GM12864 (cell line): ENCODE measurements around the gene ASMTL.
"Not testable (repeated sequence)": the region's sequence is repeated elsewhere in the genome, so short reads cannot be mapped to it uniquely, and the experiment has no call there.

Source experiments
- DNase-seq: peaks from one replicate; pipeline ENCODE4 v3.0.0-alpha.2; 2011; ENCODE audit warnings: low read depth
- H3K4me3 ChIP-seq: 2 replicates; pipeline ENCODE4 v1.5.1; 2011; ENCODE audit warnings: mild to moderate bottlenecking, low read depth, low read length, control low read depth
- TF ChIP-seq, protein P1 (sequence below): IDR thresholded peaks from 2 replicates; pipeline ENCODE4 v1.5.1; 2011; ENCODE audit warnings: low read depth, mild to moderate bottlenecking, moderate library complexity, low read length, control low read depth, inconsistent platforms; ENCODE audit errors: missing control alignments

The ASMTL gene

DNA sequence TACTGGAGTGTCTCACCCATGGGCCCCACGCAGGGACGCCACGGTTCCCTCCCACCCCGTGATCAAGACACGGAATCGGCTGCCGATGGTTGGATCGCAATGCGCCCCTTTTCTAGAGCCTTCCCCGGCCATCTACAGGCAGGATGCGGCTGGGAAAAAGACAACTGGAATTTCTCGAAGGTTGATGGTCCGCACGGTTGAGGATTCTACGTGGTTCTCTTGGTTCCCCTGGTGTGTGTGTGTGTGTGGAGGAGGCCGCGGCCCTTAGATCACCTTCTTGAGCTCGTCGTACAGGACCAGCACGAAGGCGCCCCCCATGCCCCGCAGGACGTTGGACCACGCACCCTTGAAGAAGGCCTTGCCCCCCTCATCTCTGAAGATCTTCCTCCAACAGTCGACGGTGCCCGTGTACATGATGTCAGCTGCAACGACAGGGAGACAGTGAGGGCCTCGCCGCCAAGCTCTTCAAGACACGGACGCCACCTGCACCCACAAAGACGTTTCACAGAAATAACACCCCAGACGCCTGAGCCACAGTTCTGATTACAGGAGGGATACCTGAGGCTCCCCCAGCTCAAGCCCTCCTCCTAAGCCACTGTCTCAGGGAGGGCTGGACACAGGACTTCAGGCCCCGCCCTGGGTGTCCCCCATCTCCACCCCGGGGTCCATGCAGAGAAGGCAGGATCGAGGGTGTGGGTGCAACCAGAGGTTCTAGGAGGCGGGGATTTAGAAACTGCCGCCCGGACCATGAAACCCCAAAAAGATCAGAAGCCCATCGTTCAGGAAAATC is 66.2 kb downstream of the ASMTL start:
- TF ChIP-seq, protein P1, sequence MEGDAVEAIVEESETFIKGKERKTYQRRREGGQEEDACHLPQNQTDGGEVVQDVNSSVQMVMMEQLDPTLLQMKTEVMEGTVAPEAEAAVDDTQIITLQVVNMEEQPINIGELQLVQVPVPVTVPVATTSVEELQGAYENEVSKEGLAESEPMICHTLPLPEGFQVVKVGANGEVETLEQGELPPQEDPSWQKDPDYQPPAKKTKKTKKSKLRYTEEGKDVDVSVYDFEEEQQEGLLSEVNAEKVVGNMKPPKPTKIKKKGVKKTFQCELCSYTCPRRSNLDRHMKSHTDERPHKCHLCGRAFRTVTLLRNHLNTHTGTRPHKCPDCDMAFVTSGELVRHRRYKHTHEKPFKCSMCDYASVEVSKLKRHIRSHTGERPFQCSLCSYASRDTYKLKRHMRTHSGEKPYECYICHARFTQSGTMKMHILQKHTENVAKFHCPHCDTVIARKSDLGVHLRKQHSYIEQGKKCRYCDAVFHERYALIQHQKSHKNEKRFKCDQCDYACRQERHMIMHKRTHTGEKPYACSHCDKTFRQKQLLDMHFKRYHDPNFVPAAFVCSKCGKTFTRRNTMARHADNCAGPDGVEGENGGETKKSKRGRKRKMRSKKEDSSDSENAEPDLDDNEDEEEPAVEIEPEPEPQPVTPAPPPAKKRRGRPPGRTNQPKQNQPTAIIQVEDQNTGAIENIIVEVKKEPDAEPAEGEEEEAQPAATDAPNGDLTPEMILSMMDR, result no peak
- no peak for DNase-seq
- no peak overlapping the region for H3K4me3 ChIP-seq

GRCh38 chrX:1385253-1386223 is 67.2 kb downstream of the ASMTL start:
- TF ChIP-seq, protein P1, result no peak
- no peak for DNase-seq
- H3K4me3 ChIP-seq, result no peak overlapping the region

DNA sequence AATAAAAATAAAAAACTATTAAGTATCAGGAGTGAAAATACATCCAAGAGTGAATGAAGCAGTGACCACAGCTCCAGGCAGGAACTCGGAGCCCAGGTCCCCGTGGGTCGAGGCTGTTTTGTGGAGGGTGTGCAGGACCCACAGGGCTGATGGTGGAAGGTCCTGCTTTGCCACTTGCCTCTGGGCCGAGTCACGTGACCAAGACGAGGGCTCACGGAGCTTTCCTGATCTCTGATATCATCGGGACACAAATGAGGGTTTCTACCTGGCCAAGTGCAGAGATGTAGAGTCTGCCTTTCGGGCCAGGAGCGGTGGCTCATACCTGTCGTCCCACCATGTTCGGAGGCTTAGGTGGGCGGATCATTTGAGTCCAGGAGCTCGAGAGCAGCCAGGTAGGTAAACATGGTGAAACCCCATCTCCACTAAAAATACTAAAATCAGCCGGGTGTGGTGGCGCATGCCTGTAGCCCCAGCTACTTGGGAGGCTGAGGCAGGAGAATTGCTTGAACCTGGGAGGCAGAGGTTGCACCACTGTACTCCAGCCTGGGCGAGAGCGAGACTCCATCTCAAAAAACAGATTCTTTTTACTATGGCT is 68.0 kb downstream of the ASMTL start:
- TF ChIP-seq, protein P1, result no peak
- H3K4me3 ChIP-seq, result no peak overlapping the region
- no peak for DNase-seq

GRCh38 chrX:1380672-1381233 is 72.0 kb downstream of the ASMTL start:
- no peak for DNase-seq
- TF ChIP-seq, protein P1, result no peak
- H3K4me3 ChIP-seq, result no peak overlapping the region

DNA sequence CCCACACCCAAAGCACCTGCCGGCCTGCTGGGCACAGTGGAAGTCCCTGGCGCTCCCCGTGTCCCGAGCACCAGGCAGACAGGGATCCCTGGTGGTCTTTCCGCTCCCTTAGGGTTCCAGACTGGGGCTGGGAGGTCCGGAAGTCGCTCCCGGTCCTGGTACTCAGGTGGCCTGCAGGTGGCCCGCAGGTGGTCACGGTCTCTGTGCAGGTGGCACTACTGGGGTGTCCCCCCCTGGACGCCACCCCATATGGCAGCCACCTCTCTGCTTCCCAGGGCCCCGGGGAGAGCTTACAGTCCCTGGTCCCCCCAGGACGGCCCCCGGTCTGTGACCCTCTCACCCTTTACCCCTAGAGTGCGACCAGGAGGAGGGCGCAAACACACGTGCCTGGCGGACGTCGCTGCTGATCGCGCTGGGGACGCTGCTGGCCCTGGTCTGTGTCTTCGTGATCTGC is 74.4 kb downstream of the ASMTL start:
- TF ChIP-seq, protein P1, result no peak
- DNase-seq, result no peak
- H3K4me3 ChIP-seq, result no peak overlapping the region

GRCh38 chrX:1368385-1368698 is 84.4 kb downstream of the ASMTL start:
- TF ChIP-seq, protein P1, result no peak
- no peak for DNase-seq
- H3K4me3 ChIP-seq, result no peak overlapping the region

- H3K4me3 ChIP-seq, DNase-seq: not testable (repeated sequence)
These were observed 86.3 kb downstream of the ASMTL start for GRCh38 chrX:1366363-1366762.
